ENCODE measurements around the gene IFT74. TPM values are rescaled to one million over a fixed set of nuclear protein-coding genes. Genes with fewer than 3 reads are reported as not detected.

The IFT74 gene
- total RNA-seq, 4 donors from 2014 or later = 12.3 to 16.6 (median 14.2) TPM

- H3K36me3 ChIP-seq = peaks cover 4 to 24% (median 7%) of the 10 kb centered on the region in 4 donors
- WGBS = 93% methylated on average over 2 of the region's 2 CpGs
- no peak for TF ChIP-seq POLR2AphosphoS5 (IDR thresholded peaks at IDR 0.05)
- TF ChIP-seq POLR2A (IDR thresholded peaks at IDR 0.05; ENCODE audit: low read depth) = no peak
- no peak for TF ChIP-seq EP300 (IDR thresholded peaks at IDR 0.05)
- TF ChIP-seq, protein P1, sequence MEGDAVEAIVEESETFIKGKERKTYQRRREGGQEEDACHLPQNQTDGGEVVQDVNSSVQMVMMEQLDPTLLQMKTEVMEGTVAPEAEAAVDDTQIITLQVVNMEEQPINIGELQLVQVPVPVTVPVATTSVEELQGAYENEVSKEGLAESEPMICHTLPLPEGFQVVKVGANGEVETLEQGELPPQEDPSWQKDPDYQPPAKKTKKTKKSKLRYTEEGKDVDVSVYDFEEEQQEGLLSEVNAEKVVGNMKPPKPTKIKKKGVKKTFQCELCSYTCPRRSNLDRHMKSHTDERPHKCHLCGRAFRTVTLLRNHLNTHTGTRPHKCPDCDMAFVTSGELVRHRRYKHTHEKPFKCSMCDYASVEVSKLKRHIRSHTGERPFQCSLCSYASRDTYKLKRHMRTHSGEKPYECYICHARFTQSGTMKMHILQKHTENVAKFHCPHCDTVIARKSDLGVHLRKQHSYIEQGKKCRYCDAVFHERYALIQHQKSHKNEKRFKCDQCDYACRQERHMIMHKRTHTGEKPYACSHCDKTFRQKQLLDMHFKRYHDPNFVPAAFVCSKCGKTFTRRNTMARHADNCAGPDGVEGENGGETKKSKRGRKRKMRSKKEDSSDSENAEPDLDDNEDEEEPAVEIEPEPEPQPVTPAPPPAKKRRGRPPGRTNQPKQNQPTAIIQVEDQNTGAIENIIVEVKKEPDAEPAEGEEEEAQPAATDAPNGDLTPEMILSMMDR (IDR thresholded peaks at IDR 0.05) = no peak
- H3K4me1 ChIP-seq = no peaks in the 10 kb centered on the region
- no peak for DNase-seq (ENCODE audit: extremely low spot score)
- no peaks in the 10 kb centered on the region for H3K9me3 ChIP-seq
- H3K4me3 ChIP-seq = no peak overlapping the region
- intact Hi-C loops (cut with DNase I) = no loop called here
- H3K27ac ChIP-seq (replicated peaks in 1 of 4) = no peak overlapping the region
- H3K27me3 ChIP-seq = no peaks in the 10 kb centered on the region
These were observed 39.6 kb downstream of the IFT74 start for GRCh38 chr9:26995810-26996209.

DNA sequence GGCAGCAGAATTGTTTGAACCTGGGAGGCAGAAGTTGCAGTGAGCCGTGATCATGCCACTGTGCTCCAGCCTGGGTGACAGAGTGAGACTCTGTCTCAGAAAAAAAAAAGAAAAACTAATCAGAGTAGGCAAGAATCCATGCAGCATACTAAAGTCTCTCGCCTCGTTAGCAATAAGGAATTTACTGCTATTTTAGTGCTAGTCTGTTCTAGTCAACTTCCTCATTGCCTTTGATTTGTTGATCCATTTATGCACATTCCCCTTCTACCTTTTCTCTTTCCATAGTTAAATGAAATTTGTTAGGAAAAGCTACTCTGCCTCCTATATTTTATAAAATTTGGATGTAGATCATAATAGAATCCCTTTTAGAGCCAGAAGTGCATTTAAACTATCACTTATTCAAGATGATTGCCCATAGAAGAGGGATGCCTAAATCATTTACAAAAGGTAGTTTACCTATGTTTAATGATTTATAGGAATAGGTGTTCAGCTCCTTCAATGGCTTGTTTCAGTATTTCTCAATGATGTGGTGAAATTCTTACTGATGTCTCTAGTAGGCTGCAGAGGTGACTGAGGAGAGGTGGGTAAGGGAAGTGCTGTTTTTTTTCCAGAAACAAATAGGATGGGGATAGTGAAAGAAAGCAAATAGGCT lies 47.3 kb downstream of the IFT74 start:
- no peak overlapping the region for H3K27ac ChIP-seq (replicated peaks in 1 of 4)
- H3K4me1 ChIP-seq = no peaks in the 10 kb centered on the region
- H3K27me3 ChIP-seq = no peaks in the 10 kb centered on the region
- intact Hi-C loops (cut with DNase I) = no loop called here
- TF ChIP-seq, protein P1 (IDR thresholded peaks at IDR 0.05) = no peak
- TF ChIP-seq POLR2A (IDR thresholded peaks at IDR 0.05; ENCODE audit: low read depth) (no peak), EP300 (IDR thresholded peaks at IDR 0.05) (no peak), POLR2AphosphoS5 (IDR thresholded peaks at IDR 0.05) (no peak)
- H3K36me3 ChIP-seq = peaks cover 0 to 13% (median 3%) of the 10 kb centered on the region in 4 donors
- H3K9me3 ChIP-seq = no peaks in the 10 kb centered on the region
- H3K4me3 ChIP-seq = no peak overlapping the region
- WGBS = 98% methylated on average over 3 of the region's 3 CpGs
- DNase-seq (ENCODE audit: extremely low spot score) = no peak

- 90% methylated on average over 3 of the region's 3 CpGs for WGBS
- Histone ChIP-seq H3K4me1 (no peaks in the 10 kb centered on the region), H3K4me3 (no peak within 1 kb of the TSS), H3K27me3 (no peaks in the 10 kb centered on the region), H3K27ac (replicated peaks in 1 of 4) (no peak within 1 kb of the TSS), H3K36me3 (peaks cover 0 to 29% (median 3%) of the 10 kb centered on the region in 4 donors), H3K9me3 (no peaks in the 10 kb centered on the region)
- TF ChIP-seq EP300 (IDR thresholded peaks at IDR 0.05) (no peak), POLR2A (IDR thresholded peaks at IDR 0.05; ENCODE audit: low read depth) (no peak), POLR2AphosphoS5 (IDR thresholded peaks at IDR 0.05) (no peak)
- TF ChIP-seq, protein P1 (IDR thresholded peaks at IDR 0.05) = no peak
- intact Hi-C loops (cut with DNase I) = no loop called here
- no peak for DNase-seq (ENCODE audit: extremely low spot score)
These were observed 49.3 kb downstream of the IFT74 start, which contains the start of gene LRRC19 for GRCh38 chr9:27005491-27005890. Gene LRRC19 (minus strand): TSS chr9:27005672. CDS start chr9:26999694, 5,978 bp downstream.

DNA sequence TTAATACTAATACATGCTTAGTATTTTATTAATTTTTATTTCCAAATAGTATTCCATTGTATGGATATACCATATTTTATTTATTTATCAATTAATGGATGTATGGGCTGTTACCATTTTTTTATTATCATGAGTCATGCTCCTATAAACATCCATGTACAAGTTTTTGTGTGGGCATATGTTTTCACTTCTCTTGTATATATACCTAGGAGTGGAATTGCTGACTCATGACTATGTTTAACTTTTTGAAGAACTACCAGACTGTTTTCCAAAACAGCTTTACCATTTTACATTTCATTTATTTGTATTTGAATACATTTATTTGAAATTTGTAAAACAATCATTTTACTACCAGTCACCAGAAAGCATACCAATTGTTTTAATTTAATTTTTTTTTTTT lies 63.4 kb downstream of the IFT74 start:
- Histone ChIP-seq H3K9me3 (no peaks in the 10 kb centered on the region), H3K27me3 (no peaks in the 10 kb centered on the region), H3K4me3 (no peak overlapping the region), H3K36me3 (peaks cover 17 to 81% (median 43%) of the 10 kb centered on the region in 4 donors), H3K4me1 (no peaks in the 10 kb centered on the region), H3K27ac (replicated peaks in 1 of 4) (no peak overlapping the region)
- no peak for TF ChIP-seq POLR2AphosphoS5 (IDR thresholded peaks at IDR 0.05)
- TF ChIP-seq, protein P1 (IDR thresholded peaks at IDR 0.05) = no peak
- no peak for TF ChIP-seq POLR2A (IDR thresholded peaks at IDR 0.05; ENCODE audit: low read depth)
- no peak for TF ChIP-seq EP300 (IDR thresholded peaks at IDR 0.05)
- DNase-seq (ENCODE audit: extremely low spot score) = no peak
- intact Hi-C loops (cut with DNase I) = no loop called here

DNA sequence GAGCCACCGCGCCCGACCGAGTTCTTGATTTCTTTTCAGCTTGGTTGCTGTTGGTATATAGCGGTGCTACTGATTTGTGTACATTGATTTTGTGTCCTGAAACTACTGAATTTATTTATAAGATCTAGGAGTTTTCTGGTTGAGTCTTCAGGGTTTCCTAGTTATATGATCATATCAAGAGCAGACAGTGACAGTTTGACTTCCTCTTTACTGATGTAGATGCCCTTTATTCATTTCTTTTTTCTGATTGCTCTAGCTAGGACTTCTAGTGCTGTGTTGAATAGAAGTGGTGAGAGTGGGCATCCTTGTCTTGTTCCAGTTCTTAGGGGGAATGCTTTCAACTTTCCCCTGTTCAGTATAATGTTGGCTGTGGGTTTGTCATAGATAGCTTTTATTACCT lies 66.7 kb downstream of the IFT74 start:
- Histone ChIP-seq H3K27ac (replicated peaks in 1 of 4) (no peak overlapping the region), H3K4me3 (no peak overlapping the region), H3K27me3 (no peaks in the 10 kb centered on the region), H3K9me3 (no peaks in the 10 kb centered on the region), H3K36me3 (peaks cover 17 to 54% (median 27%) of the 10 kb centered on the region in 4 donors), H3K4me1 (no peaks in the 10 kb centered on the region)
- TF ChIP-seq, protein P1 (IDR thresholded peaks at IDR 0.05) = no peak
- no peak for TF ChIP-seq POLR2AphosphoS5 (IDR thresholded peaks at IDR 0.05)
- 97% methylated on average over 5 of the region's 5 CpGs for WGBS
- no peak for DNase-seq (ENCODE audit: extremely low spot score)
- intact Hi-C loops (cut with DNase I) = no loop called here
